Measurements from ENCODE around the gene GAB1.

The GAB1 gene

DNA sequence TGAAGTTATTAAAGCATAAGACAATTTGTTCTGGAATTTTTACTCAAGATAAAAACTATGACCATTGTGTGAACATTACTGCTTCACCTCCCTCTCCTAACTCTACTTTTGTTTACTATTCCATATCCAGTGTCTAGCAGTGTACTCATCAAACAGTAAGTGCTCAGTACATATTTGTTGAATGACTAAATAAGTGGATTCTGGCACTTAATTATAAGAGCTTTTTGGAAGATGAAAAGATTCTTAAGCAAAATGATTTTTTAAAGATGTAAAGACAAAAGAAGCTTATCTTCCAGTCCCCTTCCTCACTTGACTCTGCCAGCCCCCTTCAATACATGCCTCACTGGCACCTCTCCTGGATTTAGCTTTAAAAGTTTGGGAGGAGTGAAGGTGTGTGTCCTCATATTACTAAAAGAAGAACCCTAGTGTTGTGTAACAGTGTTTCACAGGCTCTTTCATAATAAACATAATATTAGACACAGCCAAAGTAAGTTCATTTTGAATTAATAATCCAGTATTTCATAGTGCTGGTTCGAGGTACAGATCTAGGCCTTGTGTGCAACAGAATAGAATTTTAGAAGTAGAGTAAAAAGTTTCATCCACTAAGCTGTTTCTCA lies 53.0 kb downstream of the GAB1 start:
- DNase-seq (ENCODE audit: low read depth): no peak

DNA sequence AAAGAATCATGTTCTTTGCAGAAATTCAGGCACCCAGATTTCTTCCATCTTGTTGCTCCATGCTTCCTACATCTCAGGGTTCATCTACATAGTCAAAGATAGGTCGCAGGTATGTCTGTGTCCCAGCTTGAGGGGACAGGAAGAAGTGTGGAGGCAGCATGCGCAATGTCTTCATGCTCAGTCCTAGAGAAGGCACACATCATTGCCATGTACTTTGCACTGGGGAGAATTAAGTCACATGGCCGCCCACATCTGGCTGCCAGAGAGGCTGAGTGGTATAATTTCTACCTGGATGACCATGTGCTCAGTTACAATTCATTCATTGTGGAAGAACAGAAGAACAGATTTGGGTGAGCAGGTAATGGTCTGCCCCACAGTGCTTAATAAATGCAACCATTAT lies 54.1 kb downstream of the GAB1 start:
- DNase-seq (ENCODE audit: low read depth): no peak

- DNase-seq (ENCODE audit: low read depth): no peak
These were observed 54.6 kb downstream of the GAB1 start for GRCh38 chr4:143391261-143391660.

DNA sequence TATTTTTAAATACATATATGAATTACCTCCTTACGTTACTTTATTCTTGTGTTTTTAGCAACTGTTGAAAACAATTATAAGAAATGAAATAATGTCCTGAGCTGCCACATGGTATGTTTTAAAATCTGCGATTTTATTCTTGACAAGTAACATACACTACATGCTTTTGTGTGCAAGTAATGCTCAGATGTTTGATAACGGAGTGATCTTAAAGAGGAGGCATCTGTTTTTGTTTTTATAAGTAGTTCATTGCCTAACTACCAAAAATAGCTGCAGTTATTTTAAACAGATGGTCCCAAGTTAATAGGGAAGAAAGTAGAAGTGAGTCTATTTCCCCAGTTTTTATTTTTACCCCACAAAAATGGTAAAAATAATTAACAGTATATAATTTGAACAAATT lies 55.2 kb downstream of the GAB1 start:
- no peak for DNase-seq (ENCODE audit: low read depth)

GRCh38 chr4:143393195-143393594 lies 56.5 kb downstream of the GAB1 start:
- DNase-seq (ENCODE audit: low read depth): no peak

DNA sequence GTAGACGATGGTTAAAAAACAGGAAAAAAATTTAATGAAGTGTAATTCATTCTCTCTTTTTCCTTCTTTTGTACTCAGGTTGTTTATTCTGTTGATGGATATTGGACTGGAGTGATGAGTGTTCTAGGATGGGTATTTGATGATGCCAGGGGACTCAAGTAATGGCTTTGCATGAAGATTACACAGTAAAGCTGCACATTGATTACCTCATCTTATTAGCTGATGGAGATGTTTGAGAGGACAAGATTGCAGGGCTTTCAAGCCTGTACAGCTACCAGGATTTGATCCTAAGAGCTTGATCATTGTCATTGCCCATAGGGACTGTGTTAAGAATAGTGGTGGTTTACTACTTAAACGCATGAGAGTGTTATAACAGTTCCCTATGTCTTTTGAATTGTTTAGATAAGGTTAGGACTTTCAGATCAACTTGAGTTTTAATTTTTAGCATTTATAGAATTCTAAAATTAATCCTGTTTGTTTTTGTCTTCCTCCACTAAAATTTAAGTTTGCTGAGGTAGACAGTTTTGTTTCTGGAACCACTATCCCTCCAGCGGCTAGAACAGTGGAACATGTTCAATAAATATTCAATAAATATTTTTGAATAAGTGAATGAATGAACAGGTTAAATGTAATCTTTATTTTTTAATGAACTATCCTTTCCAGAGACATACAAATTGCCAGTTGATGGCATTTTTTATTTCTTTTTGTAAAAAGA lies 58.2 kb downstream of the GAB1 start:
- DNase-seq (ENCODE audit: low read depth): no peak

- no peak for DNase-seq (ENCODE audit: low read depth)
These were observed 60.0 kb downstream of the GAB1 start for GRCh38 chr4:143396695-143397094.

GRCh38 chr4:143397335-143397734 lies 60.7 kb downstream of the GAB1 start:
- DNase-seq (ENCODE audit: low read depth): no peak

DNA sequence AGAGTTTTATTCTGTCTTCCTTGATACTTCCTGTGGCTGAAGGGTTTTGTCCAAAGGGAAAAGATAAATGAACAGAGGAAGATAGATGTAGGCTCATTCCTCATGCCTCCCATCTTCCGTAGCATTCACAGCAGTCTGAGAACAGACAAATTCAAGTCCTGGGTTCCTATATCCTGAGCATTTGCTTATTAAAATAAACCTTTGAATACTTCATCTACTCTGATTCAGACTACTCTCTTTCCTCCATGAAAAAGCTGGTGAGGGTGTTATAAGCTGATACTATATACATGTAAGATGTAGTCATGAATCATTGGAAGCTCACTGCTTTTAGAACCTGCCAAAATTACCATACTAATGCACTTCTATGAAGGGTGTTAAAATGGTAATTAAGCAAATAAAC lies 61.2 kb downstream of the GAB1 start:
- DNase-seq (ENCODE audit: low read depth): no peak

DNA sequence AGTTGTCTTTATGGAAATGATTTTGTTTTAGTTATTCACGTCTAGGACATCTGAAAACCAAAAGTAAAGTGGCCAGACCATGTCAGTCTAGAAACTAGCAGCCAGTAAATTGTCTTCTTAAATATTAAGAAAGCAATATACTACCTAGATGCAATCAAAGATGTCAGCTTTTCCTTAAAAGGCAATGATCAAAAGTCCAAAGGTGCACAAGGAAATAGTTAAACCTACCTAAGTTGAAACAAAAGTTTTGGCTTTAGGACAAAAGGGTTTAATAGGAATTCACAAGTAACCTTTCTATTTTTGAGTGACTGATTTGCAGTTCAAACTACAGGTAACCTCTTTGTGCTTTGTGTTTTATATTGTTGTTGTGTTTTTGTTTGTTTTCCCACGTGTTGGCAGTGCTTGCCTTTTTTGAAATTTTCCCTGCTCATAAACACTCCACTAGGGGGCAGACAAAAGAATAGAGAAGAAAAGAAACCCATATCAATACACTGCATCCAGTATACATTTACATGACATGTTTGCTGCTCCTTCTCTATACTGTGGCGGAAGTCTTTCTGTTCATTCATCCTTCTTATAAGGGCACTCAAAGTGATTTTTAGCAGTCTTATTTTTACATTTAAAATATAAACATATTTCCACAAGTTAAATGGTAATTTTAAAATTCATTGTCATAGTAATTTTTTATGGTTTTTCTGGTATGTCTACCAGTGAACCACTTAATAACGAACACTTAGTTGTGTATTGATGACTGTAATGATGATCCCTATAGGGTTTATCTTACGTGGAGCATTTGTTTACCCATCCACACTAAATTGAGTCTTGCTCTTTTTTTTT lies 62.7 kb downstream of the GAB1 start:
- DNase-seq (ENCODE audit: low read depth): no peak

DNA sequence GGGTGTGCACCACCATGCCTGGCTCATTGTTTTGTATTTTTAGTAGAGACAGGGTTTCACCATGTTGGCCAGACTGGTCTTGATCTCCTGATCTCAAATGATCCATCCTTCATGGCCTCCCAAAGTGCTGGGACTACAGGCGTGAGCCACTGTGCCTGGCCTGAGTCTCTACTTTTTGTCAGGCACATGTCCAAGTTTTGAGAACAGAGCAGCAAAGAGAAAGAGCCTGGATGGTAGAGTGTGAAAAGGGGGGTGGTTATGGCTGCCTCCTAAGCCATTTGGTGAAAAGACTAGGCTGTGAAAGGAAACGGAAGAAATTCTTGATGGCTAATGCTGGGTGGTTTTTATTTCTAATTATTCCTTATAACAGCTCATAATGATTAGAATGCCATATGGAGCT lies 63.4 kb downstream of the GAB1 start:
- no peak for DNase-seq (ENCODE audit: low read depth)

DNA sequence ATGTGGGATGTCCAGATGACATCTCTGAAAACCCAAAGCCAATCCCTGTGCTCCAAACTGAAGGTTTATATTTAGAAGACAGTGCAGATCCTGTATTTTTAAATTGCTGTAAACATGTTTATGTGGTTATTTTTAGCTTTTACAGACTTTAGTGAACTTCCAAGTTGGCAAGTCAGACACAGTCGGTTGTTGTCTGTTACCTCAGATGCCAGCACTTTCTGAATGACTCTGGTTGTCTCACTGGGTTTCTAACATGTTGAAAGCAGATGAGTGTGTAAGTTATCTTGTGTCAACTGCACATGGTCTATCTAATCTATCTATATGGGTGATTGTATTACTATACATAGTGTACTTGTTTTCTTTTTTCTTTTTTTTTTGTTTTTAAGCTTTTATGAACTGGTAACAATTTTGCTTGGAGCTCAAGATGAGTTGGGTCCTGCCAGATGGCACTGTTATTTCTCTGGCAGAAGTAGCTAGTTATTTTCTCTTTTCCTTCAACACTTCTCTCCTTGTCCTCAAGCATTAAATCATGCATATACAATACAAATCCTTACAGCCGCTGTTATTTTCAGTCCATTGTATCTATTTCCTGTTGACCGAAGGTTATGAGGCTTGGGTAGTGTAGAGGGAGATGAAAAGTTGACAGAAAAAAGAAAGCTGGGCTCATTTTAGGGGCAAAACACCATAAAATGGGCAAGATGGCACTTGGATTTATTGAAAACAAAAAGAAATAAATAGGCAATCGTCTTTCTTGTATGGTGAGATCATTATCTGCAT lies 66.3 kb downstream of the GAB1 start:
- no peak for DNase-seq (ENCODE audit: low read depth)

DNA sequence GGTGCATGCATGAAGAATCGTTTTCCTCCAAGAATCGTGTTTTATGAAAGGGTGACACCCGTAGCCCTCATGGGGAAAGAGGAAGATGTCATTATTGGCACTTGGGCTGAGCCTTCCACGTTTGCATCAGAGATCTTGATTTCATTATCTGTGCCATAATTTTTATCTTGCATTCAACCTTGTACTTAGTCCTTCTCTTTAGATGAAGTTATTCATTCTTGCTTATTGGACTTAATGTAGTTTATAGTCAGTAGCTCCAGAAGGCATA lies 66.8 kb downstream of the GAB1 start:
- no peak for DNase-seq (ENCODE audit: low read depth)

GRCh38 chr4:143404555-143404954 lies 67.9 kb downstream of the GAB1 start:
- DNase-seq (ENCODE audit: low read depth): no peak

DNA sequence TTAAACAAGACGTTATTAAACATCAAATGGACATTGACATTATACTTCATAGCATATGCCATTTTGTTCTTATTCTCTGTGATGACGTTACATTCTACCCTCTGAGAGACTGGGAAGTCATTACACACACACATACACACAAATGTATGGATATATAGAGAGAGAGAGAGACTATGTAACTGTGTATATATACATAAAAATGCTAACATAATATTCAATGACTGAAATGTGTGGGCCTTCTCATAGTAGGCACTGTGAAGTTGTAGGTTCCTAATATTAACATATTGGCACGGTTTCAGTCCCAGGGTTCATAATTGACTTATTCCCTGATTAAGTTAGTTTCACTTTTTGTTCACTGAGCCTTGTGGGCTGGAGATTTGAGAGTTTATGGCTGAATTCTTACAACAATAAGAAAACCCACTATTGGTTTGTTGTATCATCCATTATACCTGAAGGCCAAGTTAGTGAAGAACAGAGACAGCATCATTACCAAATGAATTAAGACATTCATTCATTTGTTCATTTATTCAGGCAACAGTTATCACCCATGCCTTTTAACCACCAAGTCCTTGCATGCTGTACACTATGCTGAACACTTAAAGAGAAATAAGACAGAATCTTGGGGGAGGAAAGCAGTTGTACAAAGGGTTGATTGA lies 68.5 kb downstream of the GAB1 start:
- DNase-seq (ENCODE audit: low read depth): no peak

DNA sequence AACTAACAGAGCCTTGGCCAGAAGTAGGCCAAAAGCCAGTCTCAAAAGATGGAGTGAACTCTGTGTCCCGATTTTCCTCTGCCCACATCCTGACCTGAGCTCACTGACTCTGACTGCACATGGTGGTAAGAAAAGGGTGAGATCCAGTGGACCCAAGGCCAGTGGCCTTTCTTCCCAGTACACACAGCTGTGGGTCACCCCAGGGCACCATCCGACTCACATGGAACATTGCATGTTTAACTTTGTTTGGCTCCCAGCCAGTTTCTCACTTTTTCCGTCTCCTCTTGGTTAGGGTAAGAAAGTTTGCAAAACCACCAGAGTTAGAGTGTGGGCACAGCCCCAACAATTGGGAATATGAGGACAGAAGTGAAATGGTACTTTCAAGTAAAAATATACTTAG lies 69.8 kb downstream of the GAB1 start:
- DNase-seq (ENCODE audit: low read depth): no peak

DNA sequence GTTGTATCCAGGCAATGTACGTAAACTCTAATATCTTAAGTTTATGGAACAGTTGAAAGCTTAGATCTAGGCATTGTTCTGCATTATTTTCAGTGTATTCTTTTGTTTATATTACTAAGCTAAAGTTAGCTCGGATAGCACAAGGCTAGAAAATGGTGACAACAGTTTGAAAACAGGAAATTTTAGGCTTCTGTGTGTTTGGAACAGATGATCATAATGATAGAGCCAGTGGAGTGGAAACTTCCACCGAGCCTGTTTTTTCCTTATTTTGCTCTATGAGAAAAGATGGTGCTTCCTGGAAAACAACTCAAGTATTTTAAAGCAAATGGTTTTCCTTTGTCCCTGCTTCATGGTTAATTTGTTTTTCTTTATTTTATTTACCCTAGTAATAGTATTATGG lies 70.8 kb downstream of the GAB1 start:
- DNase-seq (ENCODE audit: low read depth): no peak

DNA sequence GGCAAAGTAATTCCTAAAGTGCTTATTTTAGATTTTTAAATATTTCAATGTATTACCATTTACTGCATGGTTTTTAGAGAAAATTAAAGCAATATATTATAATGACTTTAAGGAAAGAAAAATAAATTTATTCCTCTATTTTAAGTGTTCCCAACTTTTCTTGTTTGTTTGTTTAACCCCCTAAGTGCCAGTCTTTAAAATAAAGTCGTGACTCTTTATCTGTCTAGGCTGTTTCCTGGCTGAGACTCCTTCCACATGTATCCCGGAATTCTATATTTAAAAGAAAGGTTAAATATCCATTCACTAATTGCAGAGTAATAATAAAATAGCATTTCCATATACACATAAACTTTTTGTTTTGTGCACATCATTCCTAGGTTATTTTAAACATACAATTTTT lies 71.2 kb downstream of the GAB1 start:
- DNase-seq (ENCODE audit: low read depth): no peak

DNA sequence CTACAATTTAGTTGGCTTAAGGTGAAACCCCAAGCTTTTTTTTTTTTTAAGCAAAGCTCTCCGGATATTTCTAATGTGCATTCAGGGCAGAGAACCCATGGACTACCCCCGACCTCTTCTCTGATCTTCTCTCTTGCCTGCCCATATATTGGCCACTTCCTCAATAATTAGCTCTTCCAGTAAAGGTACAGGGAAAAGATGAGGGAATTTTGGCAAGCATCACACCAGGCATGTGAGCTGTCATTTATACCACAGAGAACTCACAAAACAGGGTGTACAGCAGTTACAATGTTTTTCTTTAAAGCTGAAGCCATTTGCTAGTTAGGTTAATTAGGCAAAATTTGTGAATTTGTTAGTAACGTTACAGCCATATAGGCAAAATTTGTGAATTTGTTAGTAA lies 73.3 kb downstream of the GAB1 start:
- no peak for DNase-seq (ENCODE audit: low read depth)

DNA sequence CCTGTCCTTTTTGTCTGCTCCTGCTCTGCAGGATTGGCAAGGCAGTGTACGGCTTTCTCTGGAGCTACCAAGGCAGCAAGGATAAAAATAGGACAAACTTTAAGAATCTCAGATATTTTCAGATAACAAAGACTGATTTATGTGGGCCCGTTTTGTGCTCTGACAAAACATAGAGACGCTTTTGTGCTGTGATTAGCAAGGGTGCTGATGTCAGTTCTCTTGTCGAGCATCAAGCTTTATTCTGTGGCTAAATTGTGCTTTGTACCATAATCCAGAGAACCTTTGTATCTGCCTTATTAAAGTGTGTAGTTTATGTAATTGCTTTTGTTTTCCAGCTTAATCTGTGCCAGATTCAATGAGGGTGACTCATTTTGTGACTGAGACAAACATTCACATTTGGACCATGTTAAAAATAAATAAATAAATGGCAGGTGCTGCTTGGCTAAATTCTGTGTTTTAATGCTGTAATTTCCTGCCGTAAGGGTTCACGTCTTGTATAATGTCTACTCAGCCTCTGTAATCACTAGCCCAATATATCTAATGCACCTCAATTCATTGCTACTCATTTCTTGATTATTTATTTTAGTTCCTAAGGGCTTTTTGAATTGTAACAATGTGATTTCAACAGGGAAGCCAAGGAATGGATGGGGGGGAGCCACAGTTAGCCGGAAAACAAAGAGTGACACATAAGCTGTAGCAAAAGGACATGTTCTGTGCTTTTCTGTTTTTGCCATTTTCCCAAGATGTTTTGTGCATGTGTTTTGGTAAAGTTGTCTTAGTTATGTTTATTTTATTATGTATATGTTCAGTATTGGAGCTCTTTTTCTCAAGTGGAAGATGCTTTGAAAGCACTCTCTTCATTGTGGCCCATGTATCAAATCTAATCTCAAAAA lies 75.1 kb downstream of the GAB1 start:
- no peak for DNase-seq (ENCODE audit: low read depth)

DNA sequence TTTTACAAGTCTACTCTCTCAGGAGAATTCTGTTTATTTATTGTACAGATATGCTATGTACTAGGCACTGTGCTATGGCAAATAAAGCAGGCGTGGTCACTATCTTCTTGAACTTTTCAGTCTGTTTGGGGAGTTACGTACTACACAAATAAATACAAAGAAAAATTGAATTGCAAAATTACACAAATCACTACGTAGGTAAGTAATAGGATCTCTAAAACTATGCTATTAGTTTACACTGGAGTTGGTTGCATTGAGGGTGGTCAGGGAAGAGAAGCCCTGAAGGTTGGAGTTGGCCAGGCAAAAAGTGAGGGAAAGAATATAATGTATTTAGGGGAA lies 75.7 kb downstream of the GAB1 start:
- no peak for DNase-seq (ENCODE audit: low read depth)

Measured in HS-5 (cell line).